PC-9 (cell line): ENCODE results near the gene PTGR1.

ENCODE experiments used
- EZH2 ChIP-seq: fragments of 200-600 bp; sonication (generic); IDR thresholded peaks from 2 replicates; pipeline ENCODE4 v1.8.0; 2017; ENCODE audit warnings: antibody characterized with exemption, low read depth
- TF ChIP-seq, protein P1 (sequence below): fragments of 200-600 bp; sonication (generic); conservative IDR thresholded peaks from 2 replicates; pipeline ENCODE4 v1.6.1; 2017; ENCODE audit warnings: mixed run types, antibody characterized with exemption, mild to moderate bottlenecking, moderate library complexity

DNA sequence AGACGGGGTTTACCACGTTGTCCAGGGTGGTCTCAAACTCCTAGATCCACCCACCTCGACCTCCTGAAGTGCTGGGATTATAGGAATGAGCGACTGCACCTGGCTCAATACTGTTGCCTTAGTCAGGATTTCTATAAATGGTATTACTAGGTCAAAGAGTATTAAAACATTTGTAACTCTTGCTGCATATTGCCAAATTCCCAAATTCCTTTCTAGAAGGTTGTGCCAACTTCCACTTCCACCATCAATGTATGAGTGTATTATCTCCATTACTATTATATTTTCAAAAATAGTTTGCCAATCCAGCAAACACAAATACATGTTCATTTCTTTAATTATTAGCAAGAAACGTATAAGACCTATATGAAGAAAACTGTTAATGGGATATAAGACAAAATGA, 10.6 kb downstream of the PTGR1 start:
- TF ChIP-seq, protein P1, sequence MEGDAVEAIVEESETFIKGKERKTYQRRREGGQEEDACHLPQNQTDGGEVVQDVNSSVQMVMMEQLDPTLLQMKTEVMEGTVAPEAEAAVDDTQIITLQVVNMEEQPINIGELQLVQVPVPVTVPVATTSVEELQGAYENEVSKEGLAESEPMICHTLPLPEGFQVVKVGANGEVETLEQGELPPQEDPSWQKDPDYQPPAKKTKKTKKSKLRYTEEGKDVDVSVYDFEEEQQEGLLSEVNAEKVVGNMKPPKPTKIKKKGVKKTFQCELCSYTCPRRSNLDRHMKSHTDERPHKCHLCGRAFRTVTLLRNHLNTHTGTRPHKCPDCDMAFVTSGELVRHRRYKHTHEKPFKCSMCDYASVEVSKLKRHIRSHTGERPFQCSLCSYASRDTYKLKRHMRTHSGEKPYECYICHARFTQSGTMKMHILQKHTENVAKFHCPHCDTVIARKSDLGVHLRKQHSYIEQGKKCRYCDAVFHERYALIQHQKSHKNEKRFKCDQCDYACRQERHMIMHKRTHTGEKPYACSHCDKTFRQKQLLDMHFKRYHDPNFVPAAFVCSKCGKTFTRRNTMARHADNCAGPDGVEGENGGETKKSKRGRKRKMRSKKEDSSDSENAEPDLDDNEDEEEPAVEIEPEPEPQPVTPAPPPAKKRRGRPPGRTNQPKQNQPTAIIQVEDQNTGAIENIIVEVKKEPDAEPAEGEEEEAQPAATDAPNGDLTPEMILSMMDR: no peak
- no peak for TF ChIP-seq EZH2
